ENCODE results near the gene FREY1.
"Not testable (repeated sequence)": the region's sequence is repeated elsewhere in the genome, so short reads cannot be mapped to it uniquely, and the experiment has no call there.

Gene FREY1

GRCh38 chr11:45913514-45913913 is 6.4 kb upstream of the FREY1 start:
- DNase-seq, result no peak

DNA sequence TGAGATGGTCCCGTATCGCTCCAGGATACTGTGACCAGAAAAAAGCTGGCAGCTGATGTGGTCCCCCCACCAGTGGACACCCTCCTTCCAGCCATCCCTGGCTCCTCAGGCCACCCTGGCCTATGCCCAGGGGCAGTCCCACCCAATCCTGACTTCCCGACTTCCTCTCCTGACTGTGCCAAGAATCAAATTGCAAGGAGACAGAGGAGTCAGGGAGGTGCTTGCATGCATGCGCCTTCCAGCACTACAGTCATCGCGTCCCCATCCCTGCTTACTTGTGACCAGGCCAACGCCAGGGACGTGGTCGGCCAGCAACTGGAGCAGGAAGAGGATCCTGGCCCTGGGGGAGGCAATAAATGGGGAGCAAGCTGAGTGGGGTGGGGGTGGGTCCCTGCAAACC is 3.6 kb upstream of the FREY1 start:
- DNase-seq, result no peak

DNA sequence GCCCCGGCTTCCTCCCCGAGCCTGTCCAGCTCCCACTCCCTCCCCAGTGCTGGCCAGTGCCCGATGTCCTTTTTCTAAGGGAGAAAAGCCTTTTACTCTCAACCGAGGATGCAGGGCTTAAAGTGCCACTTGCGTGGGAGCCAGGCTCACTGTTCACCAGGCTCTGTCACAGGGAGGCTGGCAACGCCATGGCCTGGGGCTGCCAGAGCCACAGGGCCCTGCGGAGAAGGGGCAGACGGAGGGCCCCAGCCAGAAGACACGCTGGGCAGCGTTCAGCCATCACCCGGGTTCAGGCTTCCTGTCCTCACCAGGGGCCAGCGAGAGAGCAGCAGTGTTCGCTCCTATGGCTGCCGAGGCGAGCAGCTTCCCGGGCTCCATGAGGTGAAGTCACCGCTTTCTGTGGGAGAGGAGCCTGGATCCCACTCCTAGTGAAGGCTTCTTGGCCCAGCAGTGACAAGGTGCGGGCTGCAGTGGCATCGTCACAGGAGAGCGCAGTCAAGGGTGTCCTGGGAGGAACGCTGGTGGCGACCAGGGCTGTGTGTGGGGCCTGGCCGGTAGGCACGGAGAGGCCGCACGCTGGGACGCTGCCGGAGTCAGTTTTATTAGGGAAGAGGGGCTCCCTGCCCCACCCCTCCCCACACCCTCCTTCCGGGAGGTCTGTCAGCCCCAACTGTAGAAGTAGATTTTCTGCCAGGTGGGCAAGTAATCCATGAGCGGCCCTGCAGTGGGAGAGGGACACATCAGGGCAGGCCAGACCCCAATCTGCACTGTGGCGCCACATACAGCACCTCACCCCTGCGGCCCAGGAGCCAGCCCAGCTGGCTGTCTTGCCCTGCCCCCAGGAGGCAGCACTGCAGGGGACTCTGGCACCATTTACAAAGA is 2.8 kb upstream of the FREY1 start:
- no peak for DNase-seq

- no peak for DNase-seq
These were observed 870 bp upstream of the FREY1 start for GRCh38 chr11:45907911-45908370.

GRCh38 chr11:45906096-45906682 is 882 bp downstream of the FREY1 start:
- DNase-seq, result no peak

- DNase-seq, result not testable (repeated sequence)
These were observed 1.5 kb downstream of the FREY1 start for GRCh38 chr11:45905576-45905975.

DNA sequence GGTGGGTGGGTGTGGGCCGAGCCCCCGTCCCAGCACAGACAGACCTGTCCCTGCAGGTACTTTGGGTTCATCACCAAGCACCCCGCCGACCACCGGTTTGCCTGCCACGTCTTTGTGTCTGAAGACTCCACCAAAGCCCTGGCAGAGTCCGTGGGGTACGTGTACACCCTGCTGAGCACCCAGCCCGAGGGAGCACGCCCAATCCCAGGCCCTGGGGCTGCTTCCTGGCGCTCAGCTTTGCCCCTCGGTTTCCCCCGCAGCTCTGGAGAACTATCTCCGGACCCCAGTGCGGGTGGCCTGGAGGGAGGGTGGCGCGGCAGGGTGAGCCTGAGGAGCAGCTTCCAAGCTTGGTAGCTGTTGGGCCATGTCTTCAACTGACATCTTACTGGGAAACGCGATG is 2.0 kb downstream of the FREY1 start:
- DNase-seq, result no peak

GRCh38 chr11:45904309-45904915 is 2.7 kb downstream of the FREY1 start:
- DNase-seq, result no peak

- no peak for DNase-seq
These were observed 4.4 kb downstream of the FREY1 start for GRCh38 chr11:45902452-45903380.

GRCh38 chr11:45901626-45902025 is 5.4 kb downstream of the FREY1 start:
- DNase-seq, result no peak

DNA sequence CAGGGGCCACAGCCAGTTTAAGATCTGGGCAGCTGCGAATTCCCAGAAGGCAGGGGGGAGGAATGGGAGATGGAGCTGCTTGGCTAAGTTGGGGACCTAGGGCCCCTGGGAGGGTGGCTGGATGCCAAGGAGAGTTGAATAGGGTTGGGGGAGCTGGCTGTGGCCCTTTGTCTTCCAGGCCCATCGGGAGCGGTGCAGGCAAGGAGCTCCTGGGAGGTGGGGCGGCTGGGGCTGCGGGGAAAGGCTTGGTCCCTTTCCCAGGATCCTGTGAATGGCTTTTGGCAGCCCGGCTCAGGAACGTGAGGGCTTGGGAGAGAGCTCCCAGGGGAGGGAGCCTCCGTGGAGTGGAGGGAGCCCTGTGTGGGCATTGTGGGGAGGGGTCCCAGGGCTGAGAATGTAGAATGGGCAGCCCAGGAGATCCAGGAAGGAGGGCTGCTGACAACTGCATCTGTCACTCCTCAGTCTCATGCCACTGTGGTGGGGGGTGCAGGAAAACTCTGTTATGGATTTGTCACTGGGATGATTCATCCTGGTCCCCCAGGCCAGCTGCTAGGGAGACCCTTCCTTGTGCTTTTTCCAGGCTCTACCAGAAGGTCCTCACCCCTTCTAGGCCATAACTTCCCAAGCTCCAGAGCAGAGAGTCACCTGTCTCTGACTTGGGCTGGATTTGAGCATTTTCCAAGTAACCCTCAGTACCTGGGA is 6.0 kb downstream of the FREY1 start:
- DNase-seq, result no peak

- DNase-seq, result not testable (repeated sequence)
These were observed 6.8 kb downstream of the FREY1 start for GRCh38 chr11:45900175-45900800.

- DNase-seq, result peak; percentile 71
These were observed 7.5 kb downstream of the FREY1 start for GRCh38 chr11:45899448-45900174.

GRCh38 chr11:45899086-45899447 is 8.0 kb downstream of the FREY1 start:
- DNase-seq, result no peak

- no peak for DNase-seq
These were observed 9.5 kb downstream of the FREY1 start for GRCh38 chr11:45897556-45897955.

- peak; percentile 75 for DNase-seq
These were observed 10.6 kb downstream of the FREY1 start for GRCh38 chr11:45896422-45896984.

DNA sequence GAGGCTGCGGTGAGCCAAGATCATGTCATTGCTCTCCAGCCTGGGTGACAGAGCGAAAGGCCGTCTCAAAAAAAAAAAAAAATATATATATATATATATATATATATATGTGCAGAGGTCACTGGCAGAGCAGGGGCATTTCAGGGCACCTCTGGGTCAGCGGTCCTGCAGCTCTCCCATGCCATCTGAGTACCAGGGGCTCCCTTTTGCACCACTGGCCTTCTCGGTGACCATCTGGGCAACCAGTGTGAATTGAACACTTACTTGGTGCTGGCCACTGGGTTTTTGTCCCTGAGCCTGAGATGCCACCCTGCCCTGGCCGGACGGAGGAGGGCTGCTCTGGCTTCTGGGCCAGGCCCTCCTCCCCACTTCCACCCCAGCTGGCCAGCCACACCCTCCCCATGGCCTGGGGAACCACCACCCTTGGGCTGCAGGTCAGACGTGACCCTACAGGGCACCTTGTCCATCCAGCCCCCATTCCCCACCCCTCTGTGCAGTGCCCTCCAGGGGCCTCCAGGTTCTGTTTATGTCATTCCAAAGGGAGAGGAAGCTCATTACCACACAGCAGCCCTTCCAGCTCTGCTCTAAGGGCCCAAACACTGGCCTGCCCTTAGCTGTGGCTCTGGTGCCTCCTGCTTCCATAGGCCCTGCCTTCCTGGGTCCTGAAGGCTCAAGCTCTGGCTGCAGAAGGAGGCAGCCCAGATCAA is 11.4 kb downstream of the FREY1 start:
- DNase-seq, result no peak

GRCh38 chr11:45894555-45895247 is 12.4 kb downstream of the FREY1 start:
- DNase-seq, result no peak

DNA sequence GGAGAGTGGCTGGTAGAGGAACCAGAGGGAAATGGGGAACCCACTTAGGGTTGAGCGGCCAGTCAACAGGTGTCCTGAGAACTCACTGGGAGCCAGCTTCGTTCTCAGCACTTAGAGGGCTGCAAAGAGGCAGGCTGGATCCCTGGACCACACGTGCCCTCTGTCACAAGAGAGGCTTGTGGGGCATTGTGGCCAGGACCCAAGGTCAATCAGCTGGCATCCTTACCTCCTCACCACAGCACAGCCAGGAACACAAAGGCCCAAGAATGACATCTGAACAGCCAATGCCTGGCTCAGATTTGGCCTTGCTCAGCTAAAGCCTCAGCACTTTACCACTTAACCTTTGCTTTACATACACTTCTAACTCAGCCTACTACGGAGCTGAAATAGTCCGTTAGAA is 14.2 kb downstream of the FREY1 start:
- no peak for DNase-seq
